GM19328 (cell line): ENCODE measurements around the gene PSMA3.
"Not testable (repeated sequence)": the region's sequence is repeated elsewhere in the genome, so short reads cannot be mapped to it uniquely, and the experiment has no call there.

Experiments
- ATAC-seq: cut with Tn5 transposase; IDR thresholded peaks from one replicate; pipeline ENCODE4 v1.9.1; 2021; ENCODE audit warnings: mild to moderate bottlenecking, moderate library complexity; ENCODE audit not compliant: unreplicated experiment

PSMA3 gene

DNA sequence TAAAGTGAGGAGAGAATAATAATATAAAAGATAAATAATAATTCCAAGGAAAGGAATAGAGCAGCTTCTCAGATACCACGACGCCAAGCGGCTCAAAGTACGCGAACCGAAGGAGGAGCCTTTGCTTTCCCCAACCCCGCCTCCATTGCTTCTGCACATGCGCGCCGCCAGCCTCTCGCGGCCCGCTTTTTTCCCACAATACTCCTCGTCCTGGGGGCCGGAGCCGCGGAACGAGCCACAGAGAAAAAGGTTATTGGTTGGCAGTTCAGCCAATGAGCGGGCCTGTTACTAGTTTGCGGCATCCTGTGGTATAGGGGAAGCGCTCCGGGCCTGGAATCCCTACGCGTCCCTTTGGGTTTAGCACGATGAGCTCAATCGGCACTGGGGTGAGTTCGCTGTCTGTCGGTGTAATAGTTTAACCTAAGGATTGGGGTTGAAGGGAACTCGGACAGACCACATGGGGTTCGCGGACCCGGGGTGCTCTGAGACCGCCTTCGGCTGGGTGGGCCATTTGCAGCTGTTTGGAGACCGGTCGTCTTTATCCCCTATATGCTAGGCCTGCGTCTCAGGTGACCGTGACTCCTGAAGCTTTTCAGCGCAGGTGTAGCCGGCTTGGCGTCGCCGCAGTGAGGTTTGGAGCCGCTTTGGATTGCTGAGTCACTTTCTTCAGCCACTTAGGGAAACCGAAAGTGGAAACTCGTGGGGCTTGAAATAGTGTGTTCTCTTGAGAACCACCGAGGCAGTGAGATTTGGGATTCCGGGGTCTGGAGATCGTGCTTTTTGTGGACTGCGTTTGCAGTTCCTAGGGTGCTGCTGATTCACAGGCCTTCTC lies at the start of gene PSMA3:
Gene PSMA3 (plus strand): TSS at position 288 of the 832 bp plus-strand sequence. CDS start 78 bp downstream, at position 366.
- peak; percentile 89 for ATAC-seq

DNA sequence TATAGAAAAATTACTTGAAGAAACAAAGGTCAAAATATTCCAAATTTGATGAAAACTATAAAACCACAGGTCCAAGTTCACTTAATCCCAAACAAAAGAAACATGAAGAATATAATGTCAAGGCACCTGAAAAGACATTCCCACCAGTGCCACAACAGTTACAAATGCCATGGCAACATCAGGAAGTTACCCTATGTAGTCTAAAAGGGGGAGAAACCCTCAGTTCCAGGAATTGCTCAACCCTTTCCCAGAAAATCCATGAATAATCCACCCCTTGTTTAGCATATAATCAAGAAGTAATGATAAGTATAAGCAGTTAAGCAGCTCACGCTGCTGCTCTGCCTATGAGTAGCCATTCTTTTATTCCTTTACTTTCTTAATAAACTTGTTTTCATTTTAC lies 48.4 kb upstream of the PSMA3 start:
- ATAC-seq, result no peak

DNA sequence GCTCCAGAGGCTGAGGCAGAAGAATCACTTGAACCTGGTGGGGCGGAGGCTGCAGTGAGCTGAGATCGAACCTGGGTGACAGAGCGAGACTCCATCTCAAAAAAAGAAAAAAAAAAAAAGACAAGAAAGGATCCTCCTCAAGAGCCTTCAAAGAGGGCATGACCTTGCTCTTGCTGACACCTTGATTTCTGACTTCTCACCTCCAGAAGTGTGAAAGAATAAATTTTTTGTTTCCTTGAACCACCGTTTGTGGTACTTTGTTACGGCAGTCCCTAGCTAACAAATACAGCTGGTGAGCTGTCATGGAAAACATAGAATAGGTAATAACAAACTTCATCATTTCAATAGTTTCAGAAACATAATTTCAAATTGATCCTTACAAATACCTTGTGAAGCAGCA lies 46.6 kb upstream of the PSMA3 start:
- no peak for ATAC-seq

- peak; percentile 91 for ATAC-seq
Measured at GRCh38 chr14:58199726-58200479, 44.7 kb upstream of the PSMA3 start, which contains the start of gene ACTR10. TSS of gene ACTR10 (plus strand) at chr14:58200149. CDS start at chr14:58200218, 69 bp downstream.

DNA sequence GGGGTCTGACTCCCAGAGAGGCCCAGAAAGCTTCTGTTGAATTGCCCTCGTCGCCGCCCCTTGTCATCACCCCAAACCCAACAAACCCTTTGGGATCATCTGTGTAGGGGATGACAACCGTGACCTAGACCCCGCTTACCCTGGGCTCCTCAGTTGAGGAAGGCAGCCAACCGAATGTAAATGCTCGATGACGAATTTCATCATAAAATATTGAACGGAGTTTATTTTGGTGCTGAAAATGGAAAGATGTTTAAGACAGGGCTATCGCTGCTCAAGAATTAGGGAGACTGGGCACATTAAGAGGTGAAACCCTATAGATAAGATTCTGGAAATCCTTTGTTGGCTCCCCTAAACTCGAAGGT lies 44.2 kb upstream of the PSMA3 start:
- ATAC-seq, result peak; percentile 12

GRCh38 chr14:58200846-58201245 lies 43.8 kb upstream of the PSMA3 start:
- ATAC-seq, result no peak

DNA sequence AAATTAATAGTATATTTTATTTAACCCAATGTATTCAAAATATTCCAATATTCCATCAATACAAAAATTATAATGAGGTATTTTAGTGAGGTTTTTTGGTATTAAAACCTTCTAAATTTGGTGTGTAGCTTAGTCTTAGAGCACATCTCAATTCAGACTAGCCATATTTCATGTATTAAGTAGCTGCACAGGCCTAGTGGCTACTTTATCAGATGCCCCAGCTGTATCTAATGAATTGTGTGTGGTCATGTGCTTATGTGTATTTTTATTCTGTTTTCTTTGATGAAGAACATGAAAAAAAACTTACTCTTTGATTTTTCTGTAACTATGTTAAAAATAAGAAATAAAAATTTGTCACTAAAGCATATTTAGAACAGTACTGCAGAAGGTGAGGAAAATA lies 31.5 kb upstream of the PSMA3 start:
- ATAC-seq, result no peak

- no peak for ATAC-seq
Measured at GRCh38 chr14:58215191-58215914, 29.3 kb upstream of the PSMA3 start.

DNA sequence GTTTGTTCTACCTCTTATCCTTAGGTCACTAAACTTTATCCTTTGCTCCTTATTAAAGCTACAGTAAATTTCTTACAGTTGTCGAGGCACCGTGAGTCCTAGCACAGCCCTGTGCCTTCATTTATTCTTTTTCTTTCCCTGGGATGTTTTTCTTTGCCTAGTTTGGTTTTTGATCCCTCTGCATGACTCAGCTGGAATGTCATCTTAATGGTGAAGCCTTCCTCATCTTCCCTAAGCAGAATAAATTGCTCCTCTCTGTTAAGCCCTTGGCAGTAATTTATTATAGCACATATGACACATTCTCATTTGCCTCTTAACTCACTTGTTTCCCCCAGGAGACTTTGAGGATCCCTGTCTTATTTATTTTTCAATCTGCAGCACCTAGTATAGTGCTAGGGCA lies 28.1 kb upstream of the PSMA3 start:
- no peak for ATAC-seq

- ATAC-seq, result no peak
Measured at GRCh38 chr14:58227096-58227819, 17.4 kb upstream of the PSMA3 start.

- ATAC-seq, result no peak
Measured at GRCh38 chr14:58238252-58239243, 6.1 kb upstream of the PSMA3 start.

DNA sequence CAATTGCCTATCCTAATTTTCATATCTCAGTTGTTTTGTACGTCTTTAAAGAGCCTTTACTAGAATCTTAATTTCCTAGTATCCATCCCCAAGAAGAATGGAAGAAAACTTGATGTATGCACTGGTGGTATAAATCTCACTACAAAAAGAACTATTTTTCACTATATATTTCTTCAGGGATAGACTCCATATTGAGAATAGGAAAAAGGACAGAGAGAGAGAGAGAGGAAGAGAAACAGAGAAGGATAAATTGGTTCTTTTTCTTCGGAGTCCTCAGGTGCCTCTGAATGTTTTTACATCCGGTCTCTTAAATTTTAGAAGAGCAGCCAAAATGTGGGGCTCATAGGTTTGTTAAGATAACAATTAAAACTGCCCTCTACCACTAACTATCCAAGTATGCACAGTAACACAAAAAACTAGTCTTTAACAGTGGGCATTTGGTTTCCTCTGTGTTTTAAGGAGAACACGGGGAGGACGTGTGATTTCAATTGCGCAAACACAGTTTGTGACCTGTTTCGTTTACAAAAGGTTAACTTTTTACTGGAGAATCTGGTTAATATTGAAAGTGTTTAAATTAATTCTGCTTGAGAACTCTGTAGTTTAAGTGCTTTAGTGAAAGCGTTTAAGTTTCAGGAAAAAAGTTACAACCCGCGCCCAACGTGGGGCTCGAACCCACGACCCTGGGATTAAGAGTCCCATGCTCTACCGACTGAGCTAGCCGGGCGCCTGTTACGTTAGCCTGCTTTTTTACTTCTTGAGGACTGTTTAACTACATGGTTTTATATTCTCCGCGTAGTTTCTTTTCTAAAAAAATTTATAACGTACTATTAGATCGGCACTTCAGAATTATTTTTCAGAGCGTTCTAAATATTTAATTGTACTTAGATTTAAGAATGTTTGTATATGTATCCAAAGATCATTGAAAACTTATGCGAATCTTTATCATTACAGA lies 5.1 kb upstream of the PSMA3 start:
- no peak for ATAC-seq

- peak; percentile 36 for ATAC-seq
Measured at GRCh38 chr14:58243790-58244555, 670 bp upstream of the PSMA3 start.

- no peak for ATAC-seq
Measured at GRCh38 chr14:58245562-58245961, 919 bp downstream of the PSMA3 start.

DNA sequence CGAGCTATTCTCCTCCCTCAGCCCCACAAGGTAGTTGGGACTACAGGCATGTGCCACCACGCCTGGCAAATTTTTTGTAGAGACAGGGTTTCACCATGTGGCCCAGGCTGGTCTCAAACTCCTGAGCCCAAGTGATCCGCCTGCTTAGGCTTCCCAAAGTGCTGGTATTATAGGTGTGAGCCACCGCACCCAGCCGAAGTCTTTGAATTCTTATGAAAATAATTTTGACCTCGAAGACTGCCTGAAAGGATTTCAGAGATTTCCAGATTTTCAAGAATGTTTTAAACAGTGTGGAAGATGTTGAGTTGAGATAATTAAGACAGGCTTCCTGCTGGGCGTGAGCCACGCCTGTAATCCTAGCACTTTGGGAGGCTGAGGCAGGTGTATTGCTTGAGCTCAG lies 5.0 kb downstream of the PSMA3 start:
- ATAC-seq, result no peak

- no peak for ATAC-seq
Measured at GRCh38 chr14:58258156-58258555, 13.5 kb downstream of the PSMA3 start.

DNA sequence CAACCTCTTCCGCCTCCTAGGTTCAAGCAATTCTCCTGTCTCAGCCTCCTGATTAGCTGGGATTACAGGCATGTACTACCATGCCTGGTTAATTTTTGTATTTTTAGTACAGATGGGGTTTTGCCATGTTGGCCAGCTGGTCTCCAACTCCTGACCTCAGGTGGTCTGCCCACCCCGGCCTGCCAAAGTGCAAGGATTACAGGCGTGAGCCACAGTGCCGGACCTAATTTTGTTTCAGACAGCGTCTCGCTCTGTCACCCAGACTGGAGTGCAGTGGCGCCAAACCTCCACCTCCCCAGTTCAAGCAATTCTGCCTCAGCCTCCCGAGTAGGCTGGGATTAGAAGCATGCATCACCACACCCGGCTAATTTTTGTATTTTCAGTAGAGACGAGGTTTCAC lies 17.4 kb downstream of the PSMA3 start:
- ATAC-seq, result not testable (repeated sequence)

DNA sequence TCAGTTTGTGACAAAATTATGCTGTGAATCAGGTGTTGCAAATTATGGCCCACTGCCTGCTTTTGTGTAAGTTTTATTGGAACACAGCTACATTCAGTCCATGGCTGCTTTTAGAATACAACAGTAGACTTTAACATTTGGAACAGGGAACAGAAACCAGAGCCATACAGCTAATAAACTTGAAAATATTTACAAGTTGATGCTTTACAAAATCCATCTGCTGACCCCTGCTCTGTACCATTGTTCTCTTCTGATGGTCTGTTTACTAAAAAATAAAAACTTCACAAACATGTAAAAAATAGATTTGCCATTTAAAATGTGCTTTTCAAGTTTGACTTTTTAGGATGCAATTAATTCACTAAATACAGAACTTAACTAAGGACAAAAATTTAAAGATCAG lies 20.8 kb downstream of the PSMA3 start:
- ATAC-seq, result no peak
